Activated CD4-positive, alpha-beta T cell treated with anti-CD3 and anti-CD28 coated beads, Interleukin-10, Interleukin-2, amounts not matched to agents 100 ng/mL and 50 ng/mL, durations not matched to agents 16 hours and 8 hours (primary cell): ENCODE results near the gene CAGE1.
A peak's percentile ranks its signal among the peaks of the same experiment; 100 is the strongest.
"Not testable (repeated sequence)": the region's sequence is repeated elsewhere in the genome, so short reads cannot be mapped to it uniquely, and the experiment has no call there.

Source experiments
- DNase-seq: peaks from one replicate; pipeline ENCODE4 v3.0.0-alpha.2; 2020

The CAGE1 gene

GRCh38 chr6:7406743-7407142 lies 17.2 kb upstream of the CAGE1 start:
- no peak for DNase-seq

- no peak for DNase-seq
Measured at GRCh38 chr6:7404546-7404945, 15.0 kb upstream of the CAGE1 start.

- DNase-seq: no peak
Measured at GRCh38 chr6:7402716-7403115, 13.2 kb upstream of the CAGE1 start.

GRCh38 chr6:7401075-7401474 lies 11.5 kb upstream of the CAGE1 start:
- DNase-seq: no peak

- no peak for DNase-seq
Measured at GRCh38 chr6:7392402-7392801, 2.9 kb upstream of the CAGE1 start.

- no peak for DNase-seq
Measured at GRCh38 chr6:7391151-7391550, 1.6 kb upstream of the CAGE1 start.

- DNase-seq: no peak
Measured at GRCh38 chr6:7390226-7390878, 810 bp upstream of the CAGE1 start.

- no peak for DNase-seq
Measured at GRCh38 chr6:7389162-7389450, 436 bp downstream of the CAGE1 start.

- DNase-seq: no peak
Measured at GRCh38 chr6:7381092-7381491, 8.4 kb downstream of the CAGE1 start.

GRCh38 chr6:7378740-7379139 lies 10.8 kb downstream of the CAGE1 start:
- DNase-seq: no peak

GRCh38 chr6:7377961-7378360 lies 11.6 kb downstream of the CAGE1 start:
- DNase-seq: no peak

GRCh38 chr6:7373739-7374138 lies 15.8 kb downstream of the CAGE1 start:
- no peak for DNase-seq

- DNase-seq: no peak
Measured at GRCh38 chr6:7367408-7367807, 22.1 kb downstream of the CAGE1 start.

GRCh38 chr6:7351916-7352315 lies 37.6 kb downstream of the CAGE1 start:
- not testable (repeated sequence) for DNase-seq

GRCh38 chr6:7350591-7350990 lies 39.0 kb downstream of the CAGE1 start:
- not testable (repeated sequence) for DNase-seq

GRCh38 chr6:7347551-7347997 lies 42.0 kb downstream of the CAGE1 start:
- not testable (repeated sequence) for DNase-seq

- DNase-seq: not testable (repeated sequence)
Measured at GRCh38 chr6:7344773-7345450, 44.6 kb downstream of the CAGE1 start.

GRCh38 chr6:7343546-7344475 lies 45.7 kb downstream of the CAGE1 start:
- no peak for DNase-seq

GRCh38 chr6:7341989-7342742 lies 47.4 kb downstream of the CAGE1 start:
- DNase-seq: peak; percentile 30

- DNase-seq: no peak
Measured at GRCh38 chr6:7341271-7341670, 48.3 kb downstream of the CAGE1 start.

GRCh38 chr6:7339007-7339732 lies 50.4 kb downstream of the CAGE1 start:
- not testable (repeated sequence) for DNase-seq

GRCh38 chr6:7338031-7338430 lies 51.5 kb downstream of the CAGE1 start:
- DNase-seq: no peak
